Measurements from ENCODE around the gene SSH2. TPM values are rescaled to one million over a fixed set of nuclear protein-coding genes. Genes with fewer than 3 reads are reported as not detected.

The SSH2 gene
- total RNA-seq, 4 donors from 2014 or later: 140 to 241 (median 172) TPM

GRCh38 chr17:29764217-29764616 lies 165.8 kb downstream of the SSH2 start:
- in situ Hi-C loops (cut with MboI; ENCODE audit: low sequenced_read_pairs in 4 of 4) (loop anchor here in 1 of 4 donors (10.0 kb wide), 1 partner anchor 119 kb away; no protein-coding TSS in a partner anchor), intact Hi-C loops (cut with DNase I; ENCODE audit: low total_unique reads) (loop anchor here (5.0 kb wide), 3 partner anchors 87 to 142 kb away; partner anchors contain the start of gene CORO6)
- TF ChIP-seq POLR2A (IDR thresholded peaks at IDR 0.05) (no peak), CTCF (IDR thresholded peaks at IDR 0.05 in 4 of 5, conservative IDR thresholded peaks at IDR 0.05 in 1 of 5) (no peak)
- ATAC-seq (no peak), DNase-seq (no peak)
- Histone ChIP-seq H3K4me3 (no peak overlapping the region), H3K9me3 (no peaks in the 10 kb centered on the region), H3K27me3 (no peaks in the 10 kb centered on the region), H3K27ac (peak overlapping the region; percentile 90 to 97 (median 93)), H3K36me3 (no peaks in the 10 kb centered on the region), H3K4me1 (peaks cover 15 to 40% of the 10 kb centered on the region in 2 donors)

- no peak for DNase-seq
- Histone ChIP-seq H3K27ac (peak overlapping the region; percentile 90 to 97 (median 93)), H3K4me1 (peaks cover 19 to 43% of the 10 kb centered on the region in 2 donors), H3K36me3 (no peaks in the 10 kb centered on the region), H3K4me3 (no peak overlapping the region), H3K9me3 (no peaks in the 10 kb centered on the region), H3K27me3 (no peaks in the 10 kb centered on the region)
- in situ Hi-C loops (cut with MboI; ENCODE audit: low sequenced_read_pairs in 4 of 4) (loop anchor here in 1 of 4 donors (10.0 kb wide), 1 partner anchor 118 kb away; no protein-coding TSS in a partner anchor), intact Hi-C loops (cut with DNase I; ENCODE audit: low total_unique reads) (loop anchor here (5.0 kb wide), 3 partner anchors 86 to 141 kb away; partner anchors contain the start of gene CORO6)
- no peak for ATAC-seq
- TF ChIP-seq CTCF (IDR thresholded peaks at IDR 0.05 in 4 of 5, conservative IDR thresholded peaks at IDR 0.05 in 1 of 5) (no peak), POLR2A (IDR thresholded peaks at IDR 0.05) (no peak)
Observed at GRCh38 chr17:29763273-29763672, 166.8 kb downstream of the SSH2 start.

- Histone ChIP-seq H3K4me3 (peak overlapping the region; percentile 68 to 88 (median 78)), H3K4me1 (peaks cover 33 to 52% of the 10 kb centered on the region in 2 donors), H3K9me3 (no peaks in the 10 kb centered on the region), H3K36me3 (peaks cover 0 to 11% of the 10 kb centered on the region in 2 donors), H3K27me3 (no peaks in the 10 kb centered on the region), H3K27ac (peak overlapping the region; percentile 90 to 97 (median 93))
- peak; percentile 77 to 80 for ATAC-seq
- peak; percentile 92 to 96 for TF ChIP-seq POLR2A (IDR thresholded peaks at IDR 0.05)
- no peak for TF ChIP-seq CTCF (IDR thresholded peaks at IDR 0.05 in 4 of 5, conservative IDR thresholded peaks at IDR 0.05 in 1 of 5)
- peak; percentile 84 to 91 for DNase-seq
- intact Hi-C loops (cut with DNase I; ENCODE audit: low total_unique reads): loop anchor here (5.0 kb wide), 3 partner anchors 84 to 139 kb away; partner anchors contain the start of gene CORO6
- in situ Hi-C loops (cut with MboI; ENCODE audit: low sequenced_read_pairs in 4 of 4): loop anchor here in 1 of 4 donors (10.0 kb wide), 1 partner anchor 116 kb away; no protein-coding TSS in a partner anchor
Observed at GRCh38 chr17:29761040-29761761, 168.8 kb downstream of the SSH2 start.

- intact Hi-C loops (cut with DNase I; ENCODE audit: low total_unique reads) (loop anchor here (5.0 kb wide), 3 partner anchors 83 to 138 kb away; partner anchors contain the start of gene CORO6), in situ Hi-C loops (cut with MboI; ENCODE audit: low sequenced_read_pairs in 4 of 4) (loop anchor here in 1 of 4 donors (10.0 kb wide), 1 partner anchor 116 kb away; no protein-coding TSS in a partner anchor)
- TF ChIP-seq POLR2A (IDR thresholded peaks at IDR 0.05): peak in 1 of 2 donors; percentile 45
- TF ChIP-seq CTCF (IDR thresholded peaks at IDR 0.05 in 4 of 5, conservative IDR thresholded peaks at IDR 0.05 in 1 of 5): peak in 1 of 5 experiments; percentile 6
- Histone ChIP-seq H3K9me3 (no peaks in the 10 kb centered on the region), H3K27ac (peak overlapping the region; percentile 90 to 97 (median 93)), H3K4me3 (peak overlapping the region; percentile 68 to 88 (median 78)), H3K27me3 (no peaks in the 10 kb centered on the region), H3K4me1 (peaks cover 33 to 52% of the 10 kb centered on the region in 2 donors), H3K36me3 (peaks cover 0 to 11% of the 10 kb centered on the region in 2 donors)
- DNase-seq (peak in 1 of 2 donors; percentile 39), ATAC-seq (peak; percentile 66 to 71)
Observed at GRCh38 chr17:29760279-29761039, 169.6 kb downstream of the SSH2 start.
